Heart left ventricle (tissue), 16 donors: ENCODE results near the gene FAR2. TPM values are rescaled to one million over a fixed set of nuclear protein-coding genes. Genes with fewer than 3 reads are reported as not detected.

Experiments used
- ATAC-seq, 4 donors: fragments of 200-7000 bp; cut with Tn5 transposase; one replicate each; pipeline ENCODE4 v1.9.1; 2020 to 2022; ENCODE audit warnings: moderate library complexity in 4 of 4, mild to moderate bottlenecking in 3 of 4, moderate number of reproducible peaks in 1 of 4
- DNase-seq, 5 donors: peaks; one replicate each; pipeline ENCODE4 v3.0.0-alpha.2; 2020
- H3K27ac ChIP-seq, 12 donors: fragments of 200-600 bp; sonication (generic) in 4 of 12; one replicate each; pipeline versions ENCODE4 v1.5.0 to v1.8.0; 2016 to 2022; ENCODE audit warnings: mild to moderate bottlenecking in 2 of 12
- H3K27me3 ChIP-seq, 9 donors: fragments of 200-600 bp; sonication (generic) in 2 of 9; one replicate each; pipeline versions ENCODE4 v1.5.1 to v1.8.0; 2016 to 2022; ENCODE audit warnings: mild to moderate bottlenecking in 3 of 9
- H3K36me3 ChIP-seq, 9 donors: fragments of 200-600 bp; sonication (generic) in 2 of 9; one replicate each; pipeline versions ENCODE4 v1.5.0 to v1.8.0; 2018 to 2022; ENCODE audit warnings: mild to moderate bottlenecking in 2 of 9
- H3K4me1 ChIP-seq, 12 donors: fragments of 200-600 bp; sonication (generic) in 4 of 12; one replicate each; pipeline versions ENCODE4 v1.5.0 to v1.8.0; 2016 to 2022; ENCODE audit warnings: mild to moderate bottlenecking in 3 of 12
- H3K4me3 ChIP-seq, 12 donors: fragments of 200-600 bp; sonication (generic) in 4 of 12; one replicate each; pipeline versions ENCODE4 v1.5.0 to v1.8.0; 2017 to 2022; ENCODE audit warnings: mild to moderate bottlenecking in 9 of 12, moderate library complexity in 4 of 12
- H3K9me3 ChIP-seq, 12 donors: fragments of 200-600 bp; sonication (generic) in 4 of 12; one replicate each; pipeline versions ENCODE4 v1.5.0 to v1.8.0; 2016 to 2022; ENCODE audit warnings: mild to moderate bottlenecking in 1 of 12
- CTCF ChIP-seq, 12 donors: fragments of 200-600 bp; sonication (generic) in 4 of 12; IDR thresholded peaks; one replicate each; pipeline versions ENCODE4 v1.5.0 to v1.8.0; 2018 to 2022; ENCODE audit warnings: antibody characterized with exemption in 12 of 12, mild to moderate bottlenecking in 5 of 12
- POLR2A ChIP-seq, 2 donors: fragments of 450-650 bp; IDR thresholded peaks; one replicate each; pipeline ENCODE4 v1.6.1; 2017; ENCODE audit warnings: antibody characterized with exemption in 2 of 2, mild to moderate bottlenecking in 2 of 2, moderate library complexity in 2 of 2
- WGBS, 4 donors: extraction: QIAGEN DNeasy Blood & Tissue Kit in 2 of 4; methylation state at CpG; one replicate each; pipeline versions ENCODE4 v1.1.5 to v1.1.7; 2013 to 2018; 5-methylcytosine and 5-hydroxymethylcytosine counted together
- intact Hi-C, 10 donors: fragments of 100-400 bp; cut with DNase I; formaldehyde crosslinking; loops; one replicate each; pipeline versions ENCODE4 v1.11.1 to v1.14.2; 2022
- polyA plus RNA-seq, 2 donors: library from polyadenylated mRNA; stranded (reverse); fragments of 200-250 nt; gene quantifications; one replicate each; pipeline ENCODE4 v1.2.3, GENCODE V29; 2013
- total RNA-seq, 9 donors: library from RNA; depleted of rRNA in 2 of 9; stranded (reverse); fragments of >200 nt in 2 of 9; fragmentation: NEBNext Ultra II Directional in 3 of 9; extraction: Animal tissue kit (Norgen Biotek cat#: 25700) in 3 of 9; gene quantifications; one replicate each; pipeline versions ENCODE4 v1.1.0 to v1.2.4, GENCODE V29; 2016 to 2023
- donor health status: ischemic (EF 13 %, LVEDD 7.1; RV severe dilation, severe dysfunction).
- donor health status: healthy with polysubstance abuse.
- donor health status: DM: no; HTN: yes; CAD: no.
- donor health status: DM: no; HTN: no; CAD: no.
- donor health status: ischemic (EF 25% LVEDD 6.9; RV normal size, moderate dysfunction).
- donor health status: ischemic (EF 25% LVEDD 5.7; RV mildly dilated, moderate dysfunction).
- donor health status: healthy.
- donor health status: DM: yes; HTN: yes; CAD: no.
- donor health status: ischemic (EF 35%, LVEDD 5.7; RV mildly dilated, moderate dysfunction).
- donor health status: nonischemic (EF 11% LVEDD 7.7; RV severe dilation, severe dysfunction).
- donor health status: DM: yes; HTN: yes; CAD: no.
- donor health status: PGD.
- donor health status: ischemic (EF 29% LVEDD 5.4; RV normal size, mild dysfunction).
- donor health status: nonischemic (EF 23%, LVEDD 6.1; RV moderate dilation, normal function).

The FAR2 gene
- total and polyA plus RNA-seq, 11 donors = 1.1 to 11.6 (median 3.0) TPM

- H3K36me3 ChIP-seq = no peaks in the 10 kb centered on the region
- WGBS, 4 donors = 79 to 89% (median 80%) methylated on average over 3 of the region's 3 CpGs
- H3K27me3 ChIP-seq = no peaks in the 10 kb centered on the region
- ATAC-seq = no peak
- no peak overlapping the region for H3K4me3 ChIP-seq
- no peaks in the 10 kb centered on the region for H3K9me3 ChIP-seq
- no peak for DNase-seq
- TF ChIP-seq POLR2A (IDR thresholded peaks at IDR 0.05) (no peak), CTCF (IDR thresholded peaks at IDR 0.05) (no peak)
- peaks cover 0 to 2% (median 0%) of the 10 kb centered on the region in 12 donors for H3K4me1 ChIP-seq
- intact Hi-C loops = no loop called here
- H3K27ac ChIP-seq = no peak overlapping the region
Observed at GRCh38 chr12:29201296-29201695, 52.2 kb downstream of the FAR2 start.

- 61 to 65% (median 64%) methylated on average over 2 of the region's 2 CpGs for WGBS, 4 donors
- TF ChIP-seq CTCF (IDR thresholded peaks at IDR 0.05) (no peak), POLR2A (IDR thresholded peaks at IDR 0.05) (no peak)
- Histone ChIP-seq H3K27ac (no peak overlapping the region), H3K27me3 (no peaks in the 10 kb centered on the region), H3K36me3 (no peaks in the 10 kb centered on the region), H3K9me3 (no peaks in the 10 kb centered on the region), H3K4me3 (no peak overlapping the region), H3K4me1 (peaks cover 0 to 7% (median 0%) of the 10 kb centered on the region in 12 donors)
- ATAC-seq = no peak
- intact Hi-C loops = no loop called here
- no peak for DNase-seq
Observed at GRCh38 chr12:29201746-29202145, 52.7 kb downstream of the FAR2 start.

- TF ChIP-seq POLR2A (IDR thresholded peaks at IDR 0.05) (no peak), CTCF (IDR thresholded peaks at IDR 0.05) (no peak)
- DNase-seq (no peak), ATAC-seq (no peak)
- Histone ChIP-seq H3K4me1 (peaks cover 0 to 19% (median 0%) of the 10 kb centered on the region in 12 donors), H3K27me3 (no peaks in the 10 kb centered on the region), H3K27ac (no peak overlapping the region), H3K36me3 (no peaks in the 10 kb centered on the region), H3K9me3 (no peaks in the 10 kb centered on the region), H3K4me3 (no peak overlapping the region)
- intact Hi-C loops = no loop called here
- WGBS, 4 donors = 66 to 79% (median 68%) methylated on average over 6 of the region's 6 CpGs
Observed at GRCh38 chr12:29204521-29204920, 55.4 kb downstream of the FAR2 start.

- TF ChIP-seq POLR2A (IDR thresholded peaks at IDR 0.05) (no peak), CTCF (IDR thresholded peaks at IDR 0.05) (no peak)
- no peak for DNase-seq
- H3K9me3 ChIP-seq = no peaks in the 10 kb centered on the region
- H3K27ac ChIP-seq = peak overlapping the region in 1 of 12 donors; percentile 73
- H3K36me3 ChIP-seq = no peaks in the 10 kb centered on the region
- WGBS, 4 donors = 42 to 54% (median 44%) methylated on average over 5 of the region's 5 CpGs
- H3K4me3 ChIP-seq = no peak overlapping the region
- H3K4me1 ChIP-seq = peaks cover 0 to 23% (median 1%) of the 10 kb centered on the region in 12 donors
- intact Hi-C loops = no loop called here
- ATAC-seq = peak in 3 of 4 donors; percentile 56 to 72 (median 71)
- no peaks in the 10 kb centered on the region for H3K27me3 ChIP-seq
Observed at GRCh38 chr12:29207120-29207519, 58.0 kb downstream of the FAR2 start.
